K562 (cell line): Measurements from ENCODE around the gene PREX1. TPM values are rescaled to one million over a fixed set of nuclear protein-coding genes. Genes with fewer than 3 reads are reported as not detected.

ENCODE experiments used
- ATAC-seq: fragments of 200-7000 bp; cut with Tn5 transposase; 3 replicates; pipeline ENCODE4 v1.9.1; 2020; ENCODE audit warnings: moderate library complexity
- BruUV-seq: library from RNA; stranded (reverse); fragments of 400-500 nt; replicated peaks from 2 replicates; lab custom pipeline; 2021; lab: Mats Ljungman, UMichigan
- CTCF ChIA-PET: fragments of 300-600 bp; formaldehyde crosslinking; extraction: SDS; loops from one replicate; lab custom pipeline; 2021; ENCODE audit warnings: low intra/inter-chr PET ratio; lab: Yijun Ruan, JAX
- POLR2A ChIA-PET: fragments of 300-600, 350-650 bp; sonication (Branson Sonifier 250); formaldehyde crosslinking; extraction: SDS; loops from one replicate; lab custom pipeline; 2021; ENCODE audit warnings: antibody characterized with exemption, inconsistent platforms; lab: Yijun Ruan, JAX
- DNase-seq, 4 experiments: peaks; one replicate each; pipeline versions ENCODE4 v3.0.0 to v3.0.0-alpha.2; 2011 to 2018; ENCODE audit warnings: low spot score in 3 of 4, mixed read lengths in 3 of 4; ENCODE audit errors: extremely low read depth in 1 of 4
- FAIRE-seq: peaks from 2 replicates; lab custom pipeline; 2011; peaks lifted over from hg19 to GRCh38; lab: Jason Lieb, UNC
- H2AFZ ChIP-seq: 2 replicates; pipeline ENCODE4 v1.6.0; 2011; ENCODE audit warnings: low read depth, low read length, control low read depth, inconsistent platforms
- H3K27ac ChIP-seq: fragments of 200-600 bp; 3 replicates; pipeline ENCODE4 v1.8.0; 2011; ENCODE audit warnings: low read depth, mild to moderate bottlenecking, control low read depth, inconsistent platforms, low read length, moderate library complexity, mixed read lengths; ENCODE audit errors: extremely low read depth
- H3K27me3 ChIP-seq, 2 experiments: fragments of 300-600 bp in 1 of 2; 2 replicates in 1 of 2; 3 replicates in 1 of 2; pipeline versions ENCODE4 v1.6.0 to v1.8.0; 2011; ENCODE audit warnings: inconsistent platforms in 2 of 2, low read length in 2 of 2, mild to moderate bottlenecking in 1 of 2, mixed read lengths in 1 of 2, moderate library complexity in 1 of 2; ENCODE audit not compliant: control insufficient read depth in 2 of 2, insufficient read depth in 2 of 2
- H3K36me3 ChIP-seq: fragments of 300-600 bp; 3 replicates; pipeline ENCODE4 v1.8.0; 2011; ENCODE audit warnings: mild to moderate bottlenecking, low read length, inconsistent platforms; ENCODE audit not compliant: control insufficient read depth, insufficient read depth
- H3K4me1 ChIP-seq, 2 experiments: fragments of 200-600 bp in 1 of 2; replicated peaks in 1 of 2; 2 replicates in 1 of 2; 3 replicates in 1 of 2; pipeline versions ENCODE4 v1.5.1 to v1.8.0; 2011; ENCODE audit warnings: inconsistent platforms in 2 of 2, low read length in 2 of 2, mild to moderate bottlenecking in 1 of 2, mixed read lengths in 1 of 2, moderate library complexity in 1 of 2; ENCODE audit not compliant: control insufficient read depth in 2 of 2, insufficient read depth in 2 of 2
- H3K4me2 ChIP-seq: 2 replicates; pipeline ENCODE4 v1.6.1; 2011; ENCODE audit warnings: low read length, control low read depth, inconsistent platforms, mixed read lengths; ENCODE audit not compliant: insufficient read depth
- H3K4me3 ChIP-seq: fragments of 200-600 bp; sonication (generic), shearing (Covaris generic); 2 replicates; pipeline ENCODE4 v1.5.1; 2016; ENCODE audit warnings: control low read depth, inconsistent platforms
- H3K79me2 ChIP-seq: fragments of 200-600 bp; 3 replicates; pipeline ENCODE4 v1.8.0; 2011; ENCODE audit warnings: low read length, inconsistent platforms; ENCODE audit not compliant: control insufficient read depth, insufficient read depth
- H3K9ac ChIP-seq, 2 experiments: 2 replicates each; pipeline versions ENCODE4 v1.6.0 to v1.6.1; 2011; ENCODE audit warnings: low read depth in 2 of 2, low read length in 2 of 2, control low read depth in 1 of 2, inconsistent platforms in 1 of 2, mild to moderate bottlenecking in 1 of 2, mixed read lengths in 1 of 2; ENCODE audit not compliant: insufficient read depth in 1 of 2
- H3K9me1 ChIP-seq: one replicate; pipeline ENCODE4 v1.6.0; 2011; ENCODE audit warnings: inconsistent platforms, mild to moderate bottlenecking, low read length, moderate library complexity; ENCODE audit not compliant: control insufficient read depth, insufficient read depth
- H3K9me3 ChIP-seq: replicated peaks from 2 replicates; pipeline ENCODE4 v1.5.1; 2011; ENCODE audit warnings: low read depth, low read length, inconsistent platforms; ENCODE audit not compliant: control insufficient read depth, insufficient read depth
- H4K20me1 ChIP-seq: replicated peaks from 2 replicates; pipeline ENCODE4 v1.6.1; 2011; ENCODE audit warnings: low read length, inconsistent platforms, mixed read lengths; ENCODE audit not compliant: control insufficient read depth, insufficient read depth
- SOX6 ChIP-seq: fragments of 450-650 bp; IDR thresholded peaks from 2 replicates; pipeline ENCODE4 v1.6.1; 2014; ENCODE audit warnings: mild to moderate bottlenecking
- ZBTB11 ChIP-seq, 3 experiments: fragments of 200-800 bp in 1 of 3; fragments of 250-450 bp in 1 of 3; fragments of 450-650 bp in 1 of 3; sonication (Bioruptor Pico) in 1 of 3; sonication (Bioruptor generic) in 1 of 3; formaldehyde crosslinking in 1 of 3; IDR thresholded peaks; 2 replicates each; pipeline versions ENCODE4 v1.6.1 to v1.8.0; 2016 to 2022; ENCODE audit warnings: mild to moderate bottlenecking in 2 of 3, missing genetic modification characterization in 2 of 3, missing compliant biosample characterization in 1 of 3, moderate library complexity in 1 of 3
- ZC3H4 ChIP-seq: sonication (generic); formaldehyde crosslinking; IDR thresholded peaks from 2 replicates; pipeline ENCODE4 v1.9.0; 2021; ENCODE audit warnings: missing genetic modification reagents, borderline replicate concordance
- ZNF146 ChIP-seq: IDR thresholded peaks from one replicate; pipeline ENCODE4 v1.6.1; 2018; ENCODE audit warnings: missing compliant biosample characterization; ENCODE audit not compliant: unreplicated experiment
- ZNF699 ChIP-seq: fragments of 250-450 bp; sonication (Bioruptor Pico); IDR thresholded peaks from 2 replicates; pipeline ENCODE4 v1.8.0; 2021; ENCODE audit warnings: mild to moderate bottlenecking, moderate library complexity; ENCODE audit not compliant: insufficient replicate concordance
- WGBS: fragments of 100-300 bp; shearing (Covaris generic); methylation state at CpG from one replicate; pipeline ENCODE4 v1.1.6; 2016; ENCODE audit warnings: low coverage, mixed read lengths; ENCODE audit not compliant: insufficient coverage; ENCODE audit errors: missing lambda C conversion rate; 5-methylcytosine and 5-hydroxymethylcytosine counted together
- in situ Hi-C: fragments of 300-500 bp; cut with MboI; formaldehyde crosslinking; loops from 4 replicates; pipeline ENCODE4 v1.15.0; 2018; ENCODE audit warnings: inconsistent platforms, mixed read lengths
- intact Hi-C: fragments of 100-400 bp; cut with micrococcal nuclease; formaldehyde crosslinking; loops from 2 replicates; pipeline ENCODE4 v1.14.2; 2022
- polyA plus RNA-seq, 8 experiments: library from polyadenylated mRNA; depleted of rRNA in 4 of 8; stranded (reverse) in 5 of 8; unstranded in 3 of 8; fragments of >200 nt; fragmentation: Nextera tagmentation in 2 of 8; fragmentation: Illumina TruSeq in 1 of 8; extraction: Ambion mirVana in 2 of 8; extraction: Trizol in 1 of 8; gene quantifications; 2 replicates each; pipeline versions ENCODE4 v1.2.1 to v1.2.3, GENCODE V29; 2011 to 2014; ENCODE audit warnings: inconsistent platforms in 1 of 8, missing spikeins in 1 of 8
- total RNA-seq, 7 experiments: library from RNA; depleted of rRNA in 6 of 7; stranded (reverse); fragments of >200 nt in 6 of 7; fragmentation: Illumina TruSeq in 2 of 7; extraction: Trizol in 2 of 7; gene quantifications; 2 replicates each; pipeline versions ENCODE4 v1.2.1 to v1.2.3, GENCODE V29; 2011 to 2021; ENCODE audit warnings: low replicate concordance in 1 of 7

PREX1 gene
- total and polyA plus RNA-seq, 9 of the 15 experiments (the other 6 are each of a cell fraction or from before 2014, with no cell fraction given): 0.37 to 10.4 (median 4.8) TPM

GRCh38 chr20:48623176-48623905 is 204.5 kb downstream of the PREX1 start:
- no peaks in the 10 kb centered on the region for H3K9me3 ChIP-seq
- no peak overlapping the region for H3K4me2 ChIP-seq
- peaks cover 0 to 16% of the 10 kb centered on the region in 2 experiments; a peak in 3 of 5 replicates for H3K27me3 ChIP-seq
- H4K20me1 ChIP-seq: 0 out of 2 replicates have a peak, but pooled peaks cover 6% of the 10 kb centered on the region
- ATAC-seq (no peak), FAIRE-seq (no peak), DNase-seq (no peak)
- in situ Hi-C loops (no loop called here), intact Hi-C loops (loop anchor here (5.0 kb wide), 2 partner anchors 946 to 961 kb away; no protein-coding TSS in a partner anchor)
- no peaks in the 10 kb centered on the region for H3K9me1 ChIP-seq
- peaks cover 9 to 31% of the 10 kb centered on the region in 2 experiments; a peak in 4 of 5 replicates for H3K4me1 ChIP-seq
- ChIA-PET CTCF (interaction anchor here (0.6 to 0.7 kb wide), 3 partner anchors 37 to 1945 kb away, joined by 3 to 5 read pairs (median 5); no protein-coding TSS in a partner anchor), POLR2A (no interaction called here)
- BruUV-seq: no TSS peak
- TF ChIP-seq ZNF699 (CRISPR knock-in tag): no peak
- no peak for TF ChIP-seq ZNF146 (CRISPR knock-in tag)
- TF ChIP-seq SOX6: no peak
- TF ChIP-seq ZC3H4 (CRISPR knock-in tag): no peak
- TF ChIP-seq ZBTB11 (CRISPR knock-in tag; IDR thresholded peaks at IDR 0.05): peak in 1 of 3 experiments; percentile 46; a peak in 1 of 6 replicates
- peak overlapping the region in 1 of 2 experiments; percentile 45; a peak in 1 of 4 replicates for H3K9ac ChIP-seq
- H3K79me2 ChIP-seq: no peaks in the 10 kb centered on the region
- WGBS: 63% methylated on average over 13 of the region's 16 CpGs
- H3K36me3 ChIP-seq: 0 out of 3 replicates have a peak, but pooled peaks cover 2% of the 10 kb centered on the region
- no peak overlapping the region for H2AFZ ChIP-seq
- H3K27ac ChIP-seq: no peak overlapping the region
- H3K4me3 ChIP-seq: no peak overlapping the region
